ENCODE measurements around the gene DPP3. TPM values are rescaled to one million over a fixed set of nuclear protein-coding genes. Genes with fewer than 3 reads are reported as not detected.

The DPP3 gene
- polyA plus RNA-seq, 1 of the 3 experiments (the other 2 are of a cell fraction): 70.6 TPM

- Histone ChIP-seq H3K9me3 (no peaks in the 10 kb centered on the region), H2AFZ (ENCODE audit: low read depth) (no peak overlapping the region), H3K4me2 (no peak overlapping the region), H3F3A (replicated peaks; ENCODE audit: insufficient read depth) (no peaks in the 10 kb centered on the region), H3K4me1 (ENCODE audit: control insufficient read depth in 1 of 2, insufficient read depth in 2 of 2, low read depth in 1 of 2, low read length in 1 of 2) (no peaks in the 10 kb centered on the region), H3K27me3 (ENCODE audit: insufficient read depth) (no peaks in the 10 kb centered on the region), H3K4me3 (ENCODE audit: low read depth in 2 of 2, low read length in 1 of 2) (no peak overlapping the region), H3K36me3 (replicated peaks in 1 of 2; ENCODE audit: control insufficient read depth in 1 of 2, insufficient read depth in 2 of 2, low read length in 1 of 2) (peaks cover 0 to 39% of the 10 kb centered on the region in 2 experiments), H3K27ac (ENCODE audit: low read depth in 2 of 2, low read length in 1 of 2) (no peak overlapping the region), H3K9me2 (no peaks in the 10 kb centered on the region), H4K20me1 (ENCODE audit: insufficient read depth) (no peaks in the 10 kb centered on the region), H3K79me2 (ENCODE audit: insufficient read depth) (no peaks in the 10 kb centered on the region), H3K9ac (no peak overlapping the region)
- POLR2A ChIA-PET: no interaction called here
- CTCF ChIA-PET: no interaction called here
- WGBS (ENCODE audit: low lambda C conversion rate): 93% methylated on average over 6 of the region's 7 CpGs
- no peak for TF ChIP-seq IRF3 (IDR thresholded peaks at IDR 0.05; ENCODE audit: low read depth, low read length)
- TF ChIP-seq MAX (IDR thresholded peaks at IDR 0.05; ENCODE audit: low read depth): no peak
- TF ChIP-seq EZH2phosphoT487 (IDR thresholded peaks at IDR 0.05; ENCODE audit: borderline replicate concordance, low read depth): no peak
- TF ChIP-seq PBX3 (IDR thresholded peaks at IDR 0.05): no peak
- TF ChIP-seq FOXJ3 (CRISPR knock-in tag; IDR thresholded peaks at IDR 0.05): no peak
- no peak for TF ChIP-seq MXI1 (IDR thresholded peaks at IDR 0.05; ENCODE audit: low read depth, low read length)
- DNase-seq: no peak
Measured at GRCh38 chr11:66494458-66494857, 14.2 kb downstream of the DPP3 start.

GRCh38 chr11:66494935-66495334 is 14.7 kb downstream of the DPP3 start:
- TF ChIP-seq TEAD4 (IDR thresholded peaks at IDR 0.05; ENCODE audit: borderline replicate concordance, insufficient read depth) (no peak), EZH2phosphoT487 (IDR thresholded peaks at IDR 0.05; ENCODE audit: borderline replicate concordance, low read depth) (no peak), ZBTB33 (IDR thresholded peaks at IDR 0.05; ENCODE audit: borderline replicate concordance, low read depth) (no peak), RXRA (IDR thresholded peaks at IDR 0.05; ENCODE audit: borderline replicate concordance, low read depth) (no peak), FOSL2 (IDR thresholded peaks at IDR 0.05; ENCODE audit: borderline replicate concordance, low read depth) (no peak), JUND (IDR thresholded peaks at IDR 0.05) (no peak), GABPA (IDR thresholded peaks at IDR 0.05; ENCODE audit: low read depth) (no peak)
- Histone ChIP-seq H3K4me1 (ENCODE audit: control insufficient read depth in 1 of 2, insufficient read depth in 2 of 2, low read depth in 1 of 2, low read length in 1 of 2) (no peaks in the 10 kb centered on the region), H4K20me1 (ENCODE audit: insufficient read depth) (no peaks in the 10 kb centered on the region), H3K36me3 (replicated peaks in 1 of 2; ENCODE audit: control insufficient read depth in 1 of 2, insufficient read depth in 2 of 2, low read length in 1 of 2) (peaks cover 0 to 39% of the 10 kb centered on the region in 2 experiments), H3K9me2 (no peaks in the 10 kb centered on the region), H3K79me2 (ENCODE audit: insufficient read depth) (no peaks in the 10 kb centered on the region), H3K27me3 (ENCODE audit: insufficient read depth) (no peaks in the 10 kb centered on the region), H3K4me3 (ENCODE audit: low read depth in 2 of 2, low read length in 1 of 2) (no peak overlapping the region), H3K4me2 (no peak overlapping the region), H3F3A (replicated peaks; ENCODE audit: insufficient read depth) (no peaks in the 10 kb centered on the region), H3K27ac (ENCODE audit: low read depth in 2 of 2, low read length in 1 of 2) (no peak overlapping the region), H3K9ac (no peak overlapping the region), H2AFZ (ENCODE audit: low read depth) (no peak overlapping the region), H3K9me3 (no peaks in the 10 kb centered on the region)
- WGBS (ENCODE audit: low lambda C conversion rate): 94% methylated on average over 13 of the region's 14 CpGs
- DNase-seq: no peak
- POLR2A ChIA-PET: no interaction called here
- CTCF ChIA-PET: no interaction called here
